Endothelial cell of umbilical vein (primary cell): ENCODE results near the gene MARCHF9. TPM values are rescaled to one million over a fixed set of nuclear protein-coding genes. Genes with fewer than 3 reads are reported as not detected.

Source experiments
- BruUV-seq: library from RNA; stranded (reverse); fragments of 400-500 nt; replicated peaks from 2 replicates; lab custom pipeline; 2021; lab: Mats Ljungman, UMichigan
- CTCF ChIA-PET: fragments of 300-600, 350-600 bp; sonication (Branson Sonifier 250); formaldehyde crosslinking; loops from one replicate; lab custom pipeline; 2021; ENCODE audit warnings: antibody characterized with exemption, inconsistent platforms; lab: Charles Lee
- POLR2A ChIA-PET: fragments of 300-600, 350-600 bp; sonication (Branson Sonifier 250); formaldehyde crosslinking; loops from one replicate; lab custom pipeline; 2021; ENCODE audit warnings: antibody characterized with exemption, inconsistent platforms; lab: Charles Lee
- DNase-seq: peaks from one replicate; pipeline ENCODE4 v3.0.0-alpha.2; 2011; ENCODE audit warnings: low read depth, low spot score
- FAIRE-seq: peaks from 2 replicates; lab custom pipeline; 2011; peaks lifted over from hg19 to GRCh38; lab: Jason Lieb, UNC
- H2AFZ ChIP-seq: 2 replicates; pipeline ENCODE4 v1.6.0; 2012; ENCODE audit warnings: low read depth, low read length, control low read depth, inconsistent platforms
- H3K27ac ChIP-seq: 2 replicates; pipeline ENCODE4 v1.5.1; 2011; ENCODE audit warnings: low read depth, mild to moderate bottlenecking, control low read depth, low read length, moderate library complexity; ENCODE audit not compliant: insufficient read depth
- H3K27me3 ChIP-seq, 2 experiments: 2 replicates each; pipeline versions ENCODE4 v1.6.0 to v1.6.1; 2011; ENCODE audit warnings: low read length in 2 of 2, mixed read lengths in 1 of 2; ENCODE audit not compliant: control insufficient read depth in 2 of 2, insufficient read depth in 2 of 2
- H3K36me3 ChIP-seq, 2 experiments: 2 replicates in 1 of 2; 3 replicates in 1 of 2; pipeline ENCODE4 v1.5.1; 2011; ENCODE audit warnings: low read length in 2 of 2, mild to moderate bottlenecking in 1 of 2, moderate library complexity in 1 of 2; ENCODE audit not compliant: control insufficient read depth in 2 of 2, insufficient read depth in 2 of 2; ENCODE audit errors: extremely low read depth in 1 of 2
- H3K4me1 ChIP-seq: 3 replicates; pipeline ENCODE4 v1.5.1; 2011; ENCODE audit warnings: mild to moderate bottlenecking, low read length; ENCODE audit not compliant: control insufficient read depth, insufficient read depth; ENCODE audit errors: extremely low read depth
- H3K4me2 ChIP-seq: 2 replicates; pipeline ENCODE4 v1.6.1; 2011; ENCODE audit warnings: low read length, control low read depth, mixed read lengths; ENCODE audit not compliant: insufficient read depth
- H3K4me3 ChIP-seq, 3 experiments: fragments of 200-600 bp in 1 of 3; sonication (generic), shearing (Covaris generic) in 1 of 3; replicated peaks in 1 of 3; 2 replicates each; pipeline ENCODE4 v1.5.1; 2011 to 2016; ENCODE audit warnings: control low read depth in 3 of 3, low read length in 3 of 3, mild to moderate bottlenecking in 2 of 3, inconsistent platforms in 1 of 3, low read depth in 1 of 3, moderate library complexity in 1 of 3; ENCODE audit not compliant: insufficient read depth in 1 of 3
- H3K79me2 ChIP-seq: 2 replicates; pipeline ENCODE4 v1.6.0; 2012; ENCODE audit warnings: low read length, inconsistent platforms; ENCODE audit not compliant: control insufficient read depth, insufficient read depth
- H3K9ac ChIP-seq: replicated peaks from 2 replicates; pipeline ENCODE3; 2011; ENCODE audit warnings: low read length, control low read depth; ENCODE audit not compliant: insufficient read depth; ENCODE audit errors: extremely low read depth
- H3K9me1 ChIP-seq: replicated peaks from 3 replicates; pipeline ENCODE4 v1.6.0; 2011; ENCODE audit warnings: mild to moderate bottlenecking, low read length; ENCODE audit not compliant: control insufficient read depth, insufficient read depth; ENCODE audit errors: extremely low read depth
- H3K9me3 ChIP-seq: replicated peaks from 2 replicates; pipeline ENCODE4 v1.5.1; 2012; ENCODE audit warnings: low read length, inconsistent platforms; ENCODE audit not compliant: control insufficient read depth, insufficient read depth
- H4K20me1 ChIP-seq: replicated peaks from 2 replicates; pipeline ENCODE3; 2011; ENCODE audit warnings: mild to moderate bottlenecking, low read length; ENCODE audit not compliant: control insufficient read depth, insufficient read depth; ENCODE audit errors: extremely low read depth
- EZH2 ChIP-seq: IDR thresholded peaks from 2 replicates; pipeline ENCODE4 v1.6.1; 2012; ENCODE audit warnings: borderline replicate concordance, low read depth, mild to moderate bottlenecking, moderate library complexity, low read length, inconsistent platforms; ENCODE audit not compliant: severe bottlenecking
- JUN ChIP-seq: IDR thresholded peaks from 2 replicates; pipeline ENCODE4 v1.6.1; 2011; ENCODE audit warnings: borderline replicate concordance, low read depth; ENCODE audit not compliant: insufficient read length, insufficient read depth
- MYC ChIP-seq: IDR thresholded peaks from one replicate; pipeline ENCODE4 v1.6.1; 2011; ENCODE audit warnings: mild to moderate bottlenecking, low read depth, low read length
- POLR2AphosphoS5 ChIP-seq: IDR thresholded peaks from 2 replicates; pipeline ENCODE4 v1.6.1; 2012; ENCODE audit warnings: low read depth, mild to moderate bottlenecking, control low read depth, low read length, moderate library complexity; ENCODE audit not compliant: insufficient read depth
- dilution Hi-C: fragments of 300-500 bp; cut with MboI; formaldehyde crosslinking; loops from one replicate; pipeline ENCODE4 v1.15.0; 2019; ENCODE audit warnings: low sequenced_read_pairs; ENCODE audit not compliant: extremely low pct_ligation_motif_present
- intact Hi-C: fragments of 100-400 bp; cut with micrococcal nuclease; formaldehyde crosslinking; loops from one replicate; pipeline ENCODE4 v1.10.0; 2022
- microRNA-seq: library from miRNA; unstranded; fragments of <30 nt; microRNA quantifications from one replicate; pipeline ENCODE4 v1.2.0, GENCODE V29; 2021; ENCODE audit warnings: borderline number of aligned reads, borderline replicate concordance
- polyA plus RNA-seq, 4 experiments: library from polyadenylated mRNA; depleted of rRNA in 3 of 4; stranded (reverse) in 3 of 4; unstranded in 1 of 4; fragments of >200 nt; gene quantifications; 2 replicates each; pipeline versions ENCODE4 v1.2.1 to v1.2.3, GENCODE V29; 2011 to 2012; ENCODE audit warnings: missing spikeins in 1 of 4
- small RNA-seq: library from RNA; depleted of rRNA; stranded (forward); fragments of <200 nt; gene quantifications from one replicate; pipeline ENCODE3, GENCODE V24; 2012; ENCODE audit warnings: low replicate concordance, low read depth; ENCODE audit not compliant: insufficient read depth, insufficient read length
- total RNA-seq: library from RNA; stranded (reverse); gene quantifications from 2 replicates; pipeline ENCODE4 v1.2.3, GENCODE V29; 2021
- TF ChIP-seq, protein P1 (sequence below): IDR thresholded peaks from 2 replicates; pipeline ENCODE4 v1.6.1; 2011; ENCODE audit not compliant: insufficient read depth, insufficient read length
- TF ChIP-seq, protein P2 (sequence below), 2 donors: IDR thresholded peaks; 1 replicate in 1 of 2; 2 replicates in 1 of 2; pipeline ENCODE4 v1.5.1; 2011; ENCODE audit warnings: low read length in 2 of 2, mild to moderate bottlenecking in 2 of 2, moderate library complexity in 2 of 2, control low read depth in 1 of 2, inconsistent platforms in 1 of 2, low read depth in 1 of 2; ENCODE audit not compliant: insufficient read depth in 1 of 2; ENCODE audit errors: extremely low read depth in 1 of 2

Gene MARCHF9
- total and polyA plus RNA-seq, 2 donors (not counting 3 experiments of a cell fraction or from before 2014, with no cell fraction given): 4.6 to 4.8 TPM

DNA sequence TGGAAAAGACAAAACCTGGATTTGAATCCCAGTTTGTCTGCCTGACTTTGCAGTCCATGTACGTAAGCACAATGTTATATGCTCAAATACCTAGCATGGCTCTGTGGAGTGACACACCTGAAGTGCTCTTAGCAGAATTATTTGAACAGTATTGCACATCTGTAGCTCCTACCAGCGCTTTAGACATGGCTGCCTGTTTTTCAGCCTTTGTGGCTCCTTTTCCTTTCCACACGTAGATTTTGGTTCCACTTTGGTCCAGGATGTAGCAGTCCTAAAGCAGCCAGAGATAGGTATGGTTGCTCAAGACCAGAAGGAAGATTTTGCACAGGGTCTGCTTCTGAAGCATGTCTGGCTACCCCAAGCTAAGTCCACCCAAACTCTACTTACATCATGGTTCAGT lies 54.5 kb downstream of the MARCHF9 start:
- BruUV-seq: no TSS peak
- Histone ChIP-seq H3K36me3 (peaks cover 0 to 8% of the 10 kb centered on the region in 2 experiments), H3K4me3 (no peak overlapping the region), H3K9me1 (no peaks in the 10 kb centered on the region), H3K4me1 (no peaks in the 10 kb centered on the region), H3K27ac (no peak overlapping the region), H3K9me3 (no peaks in the 10 kb centered on the region), H3K9ac (no peak overlapping the region), H3K79me2 (no peaks in the 10 kb centered on the region), H3K27me3 (no peaks in the 10 kb centered on the region), H3K4me2 (no peak overlapping the region), H2AFZ (no peak overlapping the region), H4K20me1 (no peaks in the 10 kb centered on the region)
- CTCF ChIA-PET: no interaction called here
- DNase-seq: no peak
- no peak for TF ChIP-seq POLR2AphosphoS5
- no peak for TF ChIP-seq JUN
- no peak for TF ChIP-seq MYC
- no peak for TF ChIP-seq EZH2
- TF ChIP-seq, protein P1, sequence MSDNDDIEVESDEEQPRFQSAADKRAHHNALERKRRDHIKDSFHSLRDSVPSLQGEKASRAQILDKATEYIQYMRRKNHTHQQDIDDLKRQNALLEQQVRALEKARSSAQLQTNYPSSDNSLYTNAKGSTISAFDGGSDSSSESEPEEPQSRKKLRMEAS: no peak
- TF ChIP-seq, protein P2, sequence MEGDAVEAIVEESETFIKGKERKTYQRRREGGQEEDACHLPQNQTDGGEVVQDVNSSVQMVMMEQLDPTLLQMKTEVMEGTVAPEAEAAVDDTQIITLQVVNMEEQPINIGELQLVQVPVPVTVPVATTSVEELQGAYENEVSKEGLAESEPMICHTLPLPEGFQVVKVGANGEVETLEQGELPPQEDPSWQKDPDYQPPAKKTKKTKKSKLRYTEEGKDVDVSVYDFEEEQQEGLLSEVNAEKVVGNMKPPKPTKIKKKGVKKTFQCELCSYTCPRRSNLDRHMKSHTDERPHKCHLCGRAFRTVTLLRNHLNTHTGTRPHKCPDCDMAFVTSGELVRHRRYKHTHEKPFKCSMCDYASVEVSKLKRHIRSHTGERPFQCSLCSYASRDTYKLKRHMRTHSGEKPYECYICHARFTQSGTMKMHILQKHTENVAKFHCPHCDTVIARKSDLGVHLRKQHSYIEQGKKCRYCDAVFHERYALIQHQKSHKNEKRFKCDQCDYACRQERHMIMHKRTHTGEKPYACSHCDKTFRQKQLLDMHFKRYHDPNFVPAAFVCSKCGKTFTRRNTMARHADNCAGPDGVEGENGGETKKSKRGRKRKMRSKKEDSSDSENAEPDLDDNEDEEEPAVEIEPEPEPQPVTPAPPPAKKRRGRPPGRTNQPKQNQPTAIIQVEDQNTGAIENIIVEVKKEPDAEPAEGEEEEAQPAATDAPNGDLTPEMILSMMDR (IDR thresholded peaks at IDR 0.05; ENCODE audit: extremely low read depth in 1 of 2, insufficient read depth in 1 of 2, low read depth in 1 of 2, low read length in 2 of 2): no peak
- POLR2A ChIA-PET: no interaction called here
- no peak for FAIRE-seq
- intact Hi-C loops (no loop called here), dilution Hi-C loops (no loop called here)

Small RNA genes lying within 50 kb of the gene (microRNA-seq; reads per million reads assigned to microRNA genes)
- not detected for gene MIR6759

Small RNA genes lying within 50 kb of the gene (small RNA-seq; reads per million reads assigned to genes)
- gene RNU6-1083P: not detected

Other genes starting within 250 kb of the MARCHF9 start
- 9.8 and 13.7 TPM in 2 replicates for gene DDIT3, start 234.6 kb upstream of the MARCHF9 start, total RNA-seq
- 15.4 and 22.0 TPM in 2 replicates for gene DDIT3, start 234.6 kb upstream of the MARCHF9 start, polyA plus RNA-seq
- gene MBD6, start 232.3 kb upstream of the MARCHF9 start, total RNA-seq: 85.6 and 95.2 TPM in 2 replicates
- gene MBD6, start 232.3 kb upstream of the MARCHF9 start, polyA plus RNA-seq: 8.5 and 10.6 TPM in 2 replicates
- gene DCTN2, start 207.9 kb upstream of the MARCHF9 start, total RNA-seq: 157 and 161 TPM in 2 replicates
- gene DCTN2, start 207.9 kb upstream of the MARCHF9 start, polyA plus RNA-seq: 146 and 234 TPM in 2 replicates
- gene KIF5A, start 205.1 kb upstream of the MARCHF9 start, total RNA-seq: 0.12 and 0.35 TPM in 2 replicates
- 0.05 and 0.07 TPM in 2 replicates for gene KIF5A, start 205.1 kb upstream of the MARCHF9 start, polyA plus RNA-seq
- gene PIP4K2C, start 163.9 kb upstream of the MARCHF9 start, total RNA-seq: 9.1 and 11.5 TPM in 2 replicates
- 10.5 and 11.3 TPM in 2 replicates for gene PIP4K2C, start 163.9 kb upstream of the MARCHF9 start, polyA plus RNA-seq
- gene DTX3, start 150.3 kb upstream of the MARCHF9 start, total RNA-seq: 25.9 and 34.5 TPM in 2 replicates
- gene DTX3, start 150.3 kb upstream of the MARCHF9 start, polyA plus RNA-seq: 51.4 and 65.0 TPM in 2 replicates
- 4.7 and 7.4 TPM in 2 replicates for gene ARHGEF25, start 143.7 kb upstream of the MARCHF9 start, total RNA-seq
- 3.5 and 4.7 TPM in 2 replicates for gene ARHGEF25, start 143.7 kb upstream of the MARCHF9 start, polyA plus RNA-seq
- 0.25 and 0.35 TPM in 2 replicates for gene B4GALNT1, start 121.9 kb upstream of the MARCHF9 start, total RNA-seq
- 0.24 and 0.33 TPM in 2 replicates for gene B4GALNT1, start 121.9 kb upstream of the MARCHF9 start, polyA plus RNA-seq
- 188 and 212 TPM in 2 replicates for gene OS9, start 61.0 kb upstream of the MARCHF9 start, total RNA-seq
- gene OS9, start 61.0 kb upstream of the MARCHF9 start, polyA plus RNA-seq: 374 and 561 TPM in 2 replicates
- gene AGAP2, start 16.4 kb upstream of the MARCHF9 start, total RNA-seq: 0.05 and 0.24 TPM in 2 replicates
- gene AGAP2, start 16.4 kb upstream of the MARCHF9 start, polyA plus RNA-seq: 0.04 and 0.05 TPM in 2 replicates
- 14.6 and 15.0 TPM in 2 replicates for gene TSPAN31, start 10.1 kb upstream of the MARCHF9 start, total RNA-seq
- 33.3 and 43.9 TPM in 2 replicates for gene TSPAN31, start 10.1 kb upstream of the MARCHF9 start, polyA plus RNA-seq
- 156 and 171 TPM in 2 replicates for gene CDK4, start 2.8 kb upstream of the MARCHF9 start, total RNA-seq
- 300 and 332 TPM in 2 replicates for gene CDK4, start 2.8 kb upstream of the MARCHF9 start, polyA plus RNA-seq
- gene CYP27B1, start 12.0 kb downstream of the MARCHF9 start, total RNA-seq: 2.4 and 2.7 TPM in 2 replicates
- gene CYP27B1, start 12.0 kb downstream of the MARCHF9 start, polyA plus RNA-seq: 0.62 TPM in 2 replicates
- 24.3 and 24.8 TPM in 2 replicates for gene METTL1, start 17.0 kb downstream of the MARCHF9 start, total RNA-seq
- gene METTL1, start 17.0 kb downstream of the MARCHF9 start, polyA plus RNA-seq: 23.6 and 25.0 TPM in 2 replicates
- gene EEF1AKMT3, start 17.5 kb downstream of the MARCHF9 start, total RNA-seq: 6.6 and 8.8 TPM in 2 replicates
- 7.3 and 7.9 TPM in 2 replicates for gene EEF1AKMT3, start 17.5 kb downstream of the MARCHF9 start, polyA plus RNA-seq
- 39.3 and 41.8 TPM in 2 replicates for gene TSFM, start 27.7 kb downstream of the MARCHF9 start, total RNA-seq
- gene TSFM, start 27.7 kb downstream of the MARCHF9 start, polyA plus RNA-seq: 13.2 and 16.5 TPM in 2 replicates
- gene AVIL, start 63.6 kb downstream of the MARCHF9 start, total RNA-seq: 2.2 and 3.0 TPM in 2 replicates
- 1.0 and 1.1 TPM in 2 replicates for gene AVIL, start 63.6 kb downstream of the MARCHF9 start, polyA plus RNA-seq
- gene CTDSP2, start 91.6 kb downstream of the MARCHF9 start, total RNA-seq: 128 and 142 TPM in 2 replicates
- gene CTDSP2, start 91.6 kb downstream of the MARCHF9 start, polyA plus RNA-seq: 120 and 146 TPM in 2 replicates
- 5.9 and 7.2 TPM in 2 replicates for gene ATP23, start 186.5 kb downstream of the MARCHF9 start, total RNA-seq
- 9.0 and 14.5 TPM in 2 replicates for gene ATP23, start 186.5 kb downstream of the MARCHF9 start, polyA plus RNA-seq